Stomach (tissue), 9 donors: ENCODE data around the gene ZNF629. TPM values are rescaled to one million over a fixed set of nuclear protein-coding genes. Genes with fewer than 3 reads are reported as not detected.

ENCODE experiments used
- DNase-seq, 2 donors: peaks; one replicate each; pipeline versions ENCODE4 v3.0.0 to v3.0.0-alpha.2; 2013 to 2019
- H3K27ac ChIP-seq, 5 donors: fragments of 200-600 bp in 4 of 5; sonication (generic) in 4 of 5; one replicate each; pipeline ENCODE4 v1.5.1; 2013 to 2019; ENCODE audit warnings: mild to moderate bottlenecking in 1 of 5, moderate library complexity in 1 of 5
- H3K27me3 ChIP-seq, 3 donors: fragments of 200-600 bp; sonication (generic); one replicate each; pipeline ENCODE4 v1.5.1; 2017 to 2019; ENCODE audit warnings: mixed run types in 1 of 3
- H3K36me3 ChIP-seq, 4 donors: fragments of 200-600 bp; sonication (generic); 1 replicate in 3 of 4; 2 replicates in 1 of 4; pipeline ENCODE4 v1.5.1; 2016 to 2019
- H3K4me1 ChIP-seq, 4 donors: fragments of 200-600 bp; sonication (generic); one replicate each; pipeline ENCODE4 v1.5.1; 2016 to 2019
- H3K4me3 ChIP-seq, 4 donors: fragments of 200-600 bp; sonication (generic) in 3 of 4; one replicate each; pipeline ENCODE4 v1.5.1; 2016 to 2019; ENCODE audit warnings: mild to moderate bottlenecking in 1 of 4
- H3K9me3 ChIP-seq, 4 donors: fragments of 200-600 bp; sonication (generic); one replicate each; pipeline ENCODE4 v1.5.1; 2016 to 2019
- CTCF ChIP-seq, 7 experiments: fragments of 450-650 bp in 4 of 7; fragments of 200-600 bp in 3 of 7; sonication (generic) in 3 of 7; IDR thresholded peaks; one replicate each; pipeline ENCODE4 v1.5.1; 2016 to 2019; ENCODE audit warnings: antibody characterized with exemption in 7 of 7, control low read depth in 2 of 7, mild to moderate bottlenecking in 1 of 7
- EP300 ChIP-seq: sonication (generic); formaldehyde crosslinking; IDR thresholded peaks from one replicate; pipeline ENCODE4 v1.6.1; 2017; ENCODE audit warnings: antibody characterized with exemption
- POLR2A ChIP-seq, 4 donors: fragments of 450-650 bp; IDR thresholded peaks; one replicate each; pipeline ENCODE4 v1.6.1; 2016; ENCODE audit warnings: antibody characterized with exemption in 4 of 4, control low read depth in 2 of 4, mild to moderate bottlenecking in 1 of 4, moderate library complexity in 1 of 4
- POLR2AphosphoS5 ChIP-seq, 3 donors: sonication (generic); formaldehyde crosslinking; IDR thresholded peaks; one replicate each; pipeline ENCODE4 v1.6.1; 2016; ENCODE audit warnings: antibody characterized with exemption in 3 of 3
- WGBS, 5 donors: extraction: QIAGEN DNeasy Blood & Tissue Kit in 3 of 5; methylation state at CpG; one replicate each; pipeline versions ENCODE4 v1.1.5 to v1.1.7; 2013 to 2018; 5-methylcytosine and 5-hydroxymethylcytosine counted together
- intact Hi-C: fragments of 100-400 bp; cut with DNase I; formaldehyde crosslinking; loops from one replicate; pipeline ENCODE4 v1.15.1; 2023; ENCODE audit warnings: low total_unique reads
- polyA plus RNA-seq, 3 donors: library from polyadenylated mRNA; stranded (reverse); fragments of 200-250 nt; gene quantifications; one replicate each; pipeline ENCODE4 v1.2.3, GENCODE V29; 2013
- total RNA-seq, 5 donors: library from RNA; depleted of rRNA; stranded (reverse); fragments of >200 nt; gene quantifications; one replicate each; pipeline versions ENCODE4 v1.1.0 to v1.2.3, GENCODE V29; 2014 to 2016
- donor health status: healthy with polysubstance abuse.
- donor health status: Bipolar disorder and iron deficiency.
- donor health status: healthy.

Gene ZNF629
- total and polyA plus RNA-seq, 8 donors = 4.4 to 21.3 (median 10.9) TPM

DNA sequence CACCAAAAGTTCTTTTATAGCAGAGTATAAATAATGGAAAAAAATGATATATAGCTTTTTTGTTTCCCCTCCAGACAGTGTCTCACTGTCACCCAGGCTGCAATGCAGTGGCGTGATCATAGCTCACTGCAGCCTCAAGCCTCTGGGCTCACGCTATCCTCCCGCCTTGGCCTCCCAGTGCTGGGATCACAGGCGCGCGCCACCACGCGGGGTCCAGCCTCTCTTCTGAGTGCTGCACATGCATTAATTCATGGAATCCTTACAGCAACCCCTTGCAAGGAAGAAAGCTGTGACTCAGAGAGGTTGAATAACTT lies 18.0 kb upstream of the ZNF629 start:
- DNase-seq = no peak
- no peaks in the 10 kb centered on the region for H3K9me3 ChIP-seq
- H3K4me1 ChIP-seq = peaks cover 11 to 33% (median 20%) of the 10 kb centered on the region in 4 donors
- peak overlapping the region; percentile 63 to 90 (median 75) for H3K4me3 ChIP-seq
- no peaks in the 10 kb centered on the region for H3K36me3 ChIP-seq
- TF ChIP-seq POLR2A (IDR thresholded peaks at IDR 0.05) (no peak), CTCF (IDR thresholded peaks at IDR 0.05) (no peak), POLR2AphosphoS5 (IDR thresholded peaks at IDR 0.05) (no peak), EP300 (no peak)
- intact Hi-C loops = no loop called here
- H3K27ac ChIP-seq = peak overlapping the region in 4 of 5 donors; percentile 90 to 97 (median 92)
- no peaks in the 10 kb centered on the region for H3K27me3 ChIP-seq
- 35 to 47% (median 36%) methylated on average over 8 of the region's 8 CpGs for WGBS, 5 donors

DNA sequence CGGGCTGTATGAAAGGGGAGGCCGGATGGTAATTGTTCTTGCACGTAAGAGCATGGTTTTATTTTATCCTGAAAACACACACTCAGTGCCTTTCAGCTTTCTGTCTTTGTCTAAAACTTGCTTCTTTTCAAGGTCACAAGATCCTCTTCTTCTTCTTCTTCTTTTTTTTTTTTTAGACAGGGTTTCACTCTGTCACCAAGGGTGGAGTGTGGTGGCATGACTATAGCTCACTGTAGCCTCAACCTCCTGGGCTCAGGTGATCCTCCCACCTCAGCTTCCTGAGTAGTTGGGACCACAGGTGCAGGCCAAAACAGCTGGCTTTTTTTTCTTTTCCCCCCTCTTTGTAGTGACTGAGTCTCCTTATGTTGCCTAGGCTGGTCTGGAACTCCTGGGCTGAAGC lies 15.9 kb upstream of the ZNF629 start:
- Histone ChIP-seq H3K27ac (no peak overlapping the region), H3K36me3 (no peaks in the 10 kb centered on the region), H3K4me3 (no peak overlapping the region), H3K4me1 (peaks cover 11 to 32% (median 20%) of the 10 kb centered on the region in 4 donors), H3K27me3 (no peaks in the 10 kb centered on the region), H3K9me3 (no peaks in the 10 kb centered on the region)
- no peak for TF ChIP-seq POLR2AphosphoS5 (IDR thresholded peaks at IDR 0.05)
- TF ChIP-seq POLR2A (IDR thresholded peaks at IDR 0.05) = no peak
- no peak for TF ChIP-seq EP300
- TF ChIP-seq CTCF (IDR thresholded peaks at IDR 0.05) = no peak
- WGBS, 5 donors = 62 to 77% (median 73%) methylated on average over 3 of the region's 3 CpGs
- DNase-seq = no peak
- intact Hi-C loops = no loop called here

GRCh38 chr16:30797670-30798309 lies 10.8 kb upstream of the ZNF629 start:
- WGBS, 5 donors = 68 to 83% (median 74%) methylated on average over 8 of the region's 8 CpGs
- no peak for DNase-seq
- Histone ChIP-seq H3K27ac (no peak overlapping the region), H3K36me3 (no peaks in the 10 kb centered on the region), H3K9me3 (no peaks in the 10 kb centered on the region), H3K4me3 (no peak overlapping the region), H3K4me1 (no peaks in the 10 kb centered on the region), H3K27me3 (no peaks in the 10 kb centered on the region)
- TF ChIP-seq POLR2AphosphoS5 (IDR thresholded peaks at IDR 0.05) (no peak), CTCF (IDR thresholded peaks at IDR 0.05) (no peak)
- intact Hi-C loops = no loop called here

DNA sequence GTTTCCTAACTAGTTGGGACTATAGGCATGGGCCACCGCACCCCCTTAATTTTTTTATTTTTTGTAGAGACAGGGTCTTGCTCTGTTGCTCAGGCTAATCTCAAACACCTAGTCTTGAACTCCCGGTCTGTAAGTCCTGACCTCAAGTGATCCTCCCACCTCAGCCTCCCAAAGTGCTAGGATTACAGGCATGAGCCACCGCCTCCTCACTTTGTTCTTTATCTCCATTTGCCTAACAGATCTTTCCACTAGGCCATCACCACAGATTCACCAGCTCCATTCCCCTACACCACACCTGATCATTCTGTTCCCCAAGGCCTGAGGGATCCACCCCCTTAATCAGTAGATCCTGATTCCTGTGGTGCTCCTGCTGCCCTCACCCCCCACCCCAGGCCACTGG lies 7.6 kb upstream of the ZNF629 start:
- intact Hi-C loops = no loop called here
- H3K27me3 ChIP-seq = no peaks in the 10 kb centered on the region
- no peaks in the 10 kb centered on the region for H3K36me3 ChIP-seq
- H3K9me3 ChIP-seq = no peaks in the 10 kb centered on the region
- WGBS, 5 donors = 88 to 98% (median 92%) methylated on average over 3 of the region's 3 CpGs
- no peaks in the 10 kb centered on the region for H3K4me1 ChIP-seq
- H3K4me3 ChIP-seq = no peak overlapping the region
- DNase-seq = no peak
- TF ChIP-seq POLR2AphosphoS5 (IDR thresholded peaks at IDR 0.05) = no peak
- no peak for TF ChIP-seq POLR2A (IDR thresholded peaks at IDR 0.05)
- TF ChIP-seq CTCF (IDR thresholded peaks at IDR 0.05) = no peak
- no peak for TF ChIP-seq EP300
- H3K27ac ChIP-seq = no peak overlapping the region
